Loucy (cell line): ENCODE data around the gene CLSTN3.

Source experiments
- H2AFZ ChIP-seq: fragments of 200-600 bp; sonication (generic); 2 replicates; pipeline ENCODE4 v1.6.0; 2016; ENCODE audit warnings: antibody characterized with exemption, mild to moderate bottlenecking, low read length, moderate library complexity
- H3F3A ChIP-seq: fragments of 200-600 bp; 2 replicates; pipeline ENCODE4 v1.6.0; 2016; ENCODE audit warnings: antibody characterized with exemption, low read depth, mild to moderate bottlenecking
- H3K27me3 ChIP-seq: fragments of 200-600 bp; sonication (generic); 2 replicates; pipeline ENCODE4 v1.6.1; 2014; ENCODE audit warnings: low read length, mild to moderate bottlenecking; ENCODE audit not compliant: insufficient read depth, poor library complexity, severe bottlenecking
- H3K36me3 ChIP-seq: fragments of 200-600 bp; sonication (generic); 2 replicates; pipeline ENCODE4 v1.6.1; 2016; ENCODE audit warnings: low read length; ENCODE audit not compliant: insufficient read depth
- H3K4me1 ChIP-seq: fragments of 200-600 bp; sonication (generic); 2 replicates; pipeline ENCODE4 v1.5.1; 2014; ENCODE audit warnings: low read length, mild to moderate bottlenecking; ENCODE audit not compliant: insufficient read depth, poor library complexity, severe bottlenecking
- H3K4me2 ChIP-seq: fragments of 200-600 bp; sonication (generic); 2 replicates; pipeline ENCODE4 v1.6.0; 2014; ENCODE audit warnings: antibody characterized with exemption, low read length, low read depth, mild to moderate bottlenecking; ENCODE audit not compliant: poor library complexity, severe bottlenecking
- H3K4me3 ChIP-seq: fragments of 200-600 bp; sonication (generic); 2 replicates; pipeline ENCODE4 v1.5.1; 2014; ENCODE audit warnings: low read length, mild to moderate bottlenecking, mixed read lengths; ENCODE audit not compliant: poor library complexity, severe bottlenecking
- H3K79me2 ChIP-seq: fragments of 200-600 bp; sonication (generic); 2 replicates; pipeline ENCODE4 v1.6.1; 2014; ENCODE audit warnings: low read length; ENCODE audit not compliant: insufficient read depth
- H3K9ac ChIP-seq: fragments of 200-600 bp; sonication (generic); 2 replicates; pipeline ENCODE4 v1.6.0; 2014; ENCODE audit warnings: mild to moderate bottlenecking, low read depth, low read length, moderate library complexity; ENCODE audit not compliant: poor library complexity, severe bottlenecking
- H3K9me2 ChIP-seq: fragments of 200-600 bp; sonication (generic); replicated peaks from 2 replicates; pipeline ENCODE4 v1.6.1; 2016; ENCODE audit warnings: low read depth, low read length, mixed read lengths
- H3K9me3 ChIP-seq: fragments of 200-600 bp; sonication (generic); 2 replicates; pipeline ENCODE4 v1.6.1; 2014; ENCODE audit warnings: mild to moderate bottlenecking, antibody characterized with exemption, low read length, low read depth; ENCODE audit not compliant: insufficient read depth
- H4K20me1 ChIP-seq: fragments of 200-600 bp; sonication (generic); 2 replicates; pipeline ENCODE4 v1.6.0; 2014; ENCODE audit warnings: antibody characterized with exemption, low read length, mild to moderate bottlenecking; ENCODE audit not compliant: insufficient read depth, poor library complexity, severe bottlenecking
- CTCF ChIP-seq: fragments of 200-600 bp; sonication (generic); conservative IDR thresholded peaks from 2 replicates; pipeline ENCODE4 v1.5.1; 2014; ENCODE audit warnings: mild to moderate bottlenecking, antibody characterized with exemption, low read length
- EZH2phosphoT487 ChIP-seq: fragments of 200-600 bp; IDR thresholded peaks from 2 replicates; pipeline ENCODE4 v1.6.1; 2018; ENCODE audit warnings: antibody characterized with exemption, mild to moderate bottlenecking, moderate library complexity, borderline replicate concordance

The CLSTN3 gene

GRCh38 chr12:7121324-7121723, 8.8 kb upstream of the CLSTN3 start:
- TF ChIP-seq EZH2phosphoT487, result no peak
- no peak for TF ChIP-seq CTCF
- no peaks in the 10 kb centered on the region for H3K9me3 ChIP-seq

GRCh38 chr12:7122811-7123769, 7.1 kb upstream of the CLSTN3 start:
- no peak overlapping the region for H3K4me3 ChIP-seq
- no peaks in the 10 kb centered on the region for H3K27me3 ChIP-seq
- H2AFZ ChIP-seq, result no peak overlapping the region
- TF ChIP-seq EZH2phosphoT487 (no peak), CTCF (no peak)
- no peak overlapping the region for H3K9ac ChIP-seq
- no peaks in the 10 kb centered on the region for H3F3A ChIP-seq
- no peaks in the 10 kb centered on the region for H3K36me3 ChIP-seq
- H3K4me1 ChIP-seq, result no peaks in the 10 kb centered on the region
- no peaks in the 10 kb centered on the region for H4K20me1 ChIP-seq
- H3K9me3 ChIP-seq, result no peaks in the 10 kb centered on the region
- H3K9me2 ChIP-seq, result no peaks in the 10 kb centered on the region
- H3K4me2 ChIP-seq, result no peak overlapping the region
- no peaks in the 10 kb centered on the region for H3K79me2 ChIP-seq

More at GRCh38 chr12:7121324-7121723, 8.8 kb upstream of the CLSTN3 start:
- no peaks in the 10 kb centered on the region for H3K4me1 ChIP-seq
- no peaks in the 10 kb centered on the region for H3F3A ChIP-seq
- no peak overlapping the region for H3K9ac ChIP-seq
- no peaks in the 10 kb centered on the region for H3K9me2 ChIP-seq
- no peak overlapping the region for H3K4me2 ChIP-seq
- H4K20me1 ChIP-seq, result no peaks in the 10 kb centered on the region
- H3K27me3 ChIP-seq, result no peaks in the 10 kb centered on the region
- no peaks in the 10 kb centered on the region for H3K36me3 ChIP-seq
- no peaks in the 10 kb centered on the region for H3K79me2 ChIP-seq
- H2AFZ ChIP-seq, result no peak overlapping the region
- H3K4me3 ChIP-seq, result no peak overlapping the region

GRCh38 chr12:7123806-7124522, 6.2 kb upstream of the CLSTN3 start:
- no peak overlapping the region for H3K4me3 ChIP-seq
- peaks cover 5% of the 10 kb centered on the region for H3K4me1 ChIP-seq
- no peaks in the 10 kb centered on the region for H3F3A ChIP-seq
- no peaks in the 10 kb centered on the region for H3K36me3 ChIP-seq
- TF ChIP-seq CTCF, result no peak
- TF ChIP-seq EZH2phosphoT487, result no peak
- H2AFZ ChIP-seq, result no peak overlapping the region
- H3K9ac ChIP-seq, result no peak overlapping the region
- H3K9me2 ChIP-seq, result no peaks in the 10 kb centered on the region
- no peaks in the 10 kb centered on the region for H3K9me3 ChIP-seq
- H3K79me2 ChIP-seq, result no peaks in the 10 kb centered on the region; the same call in 1 of the 2 replicates
- no peaks in the 10 kb centered on the region for H4K20me1 ChIP-seq
- H3K4me2 ChIP-seq, result no peak overlapping the region
- H3K27me3 ChIP-seq, result no peaks in the 10 kb centered on the region
